Esophagus muscularis mucosa (tissue), 4 donors: Measurements from ENCODE around the gene S100A2. TPM values are rescaled to one million over a fixed set of nuclear protein-coding genes. Genes with fewer than 3 reads are reported as not detected.
"Not testable (repeated sequence)": the region's sequence is repeated elsewhere in the genome, so short reads cannot be mapped to it uniquely, and the experiment has no call there.

Source experiments
- DNase-seq: peaks from one replicate; pipeline ENCODE4 v3.0.0-alpha.2; 2017; ENCODE audit errors: extremely low spot score
- H3K27ac ChIP-seq, 4 donors: fragments of 200-600 bp; sonication (generic); replicated peaks in 1 of 4; 1 replicate in 3 of 4; 2 replicates in 1 of 4; pipeline ENCODE4 v1.5.1; 2016 to 2019; ENCODE audit warnings: mild to moderate bottlenecking in 1 of 4
- H3K27me3 ChIP-seq, 4 donors: fragments of 200-600 bp; sonication (generic); one replicate each; pipeline versions ENCODE4 v1.5.1 to v1.6.0; 2016 to 2019
- H3K36me3 ChIP-seq, 4 donors: fragments of 200-600 bp; sonication (generic); one replicate each; pipeline ENCODE4 v1.5.1; 2016 to 2019
- H3K4me1 ChIP-seq, 4 donors: fragments of 200-600 bp; sonication (generic); one replicate each; pipeline ENCODE4 v1.5.1; 2016 to 2019
- H3K4me3 ChIP-seq, 4 donors: fragments of 200-600 bp; sonication (generic); 1 replicate in 2 of 4; 2 replicates in 2 of 4; pipeline ENCODE4 v1.5.1; 2016 to 2019; ENCODE audit warnings: mild to moderate bottlenecking in 4 of 4, moderate library complexity in 1 of 4
- H3K9me3 ChIP-seq, 4 donors: fragments of 200-600 bp; sonication (generic); 1 replicate in 3 of 4; 2 replicates in 1 of 4; pipeline ENCODE4 v1.5.1; 2016 to 2019
- CTCF ChIP-seq, 3 experiments: fragments of 200-600 bp in 2 of 3; fragments of 450-650 bp in 1 of 3; sonication (generic) in 2 of 3; IDR thresholded peaks; one replicate each; pipeline ENCODE4 v1.5.1; 2017 to 2019; ENCODE audit warnings: antibody characterized with exemption in 3 of 3, mild to moderate bottlenecking in 2 of 3, moderate library complexity in 1 of 3
- EP300 ChIP-seq: sonication (generic); formaldehyde crosslinking; IDR thresholded peaks from one replicate; pipeline ENCODE4 v1.6.1; 2017; ENCODE audit warnings: antibody characterized with exemption
- POLR2A ChIP-seq: fragments of 450-650 bp; IDR thresholded peaks from one replicate; pipeline ENCODE4 v1.6.1; 2017; ENCODE audit warnings: antibody characterized with exemption, moderate library complexity, mild to moderate bottlenecking, low read depth
- POLR2AphosphoS5 ChIP-seq, 2 donors: sonication (generic); formaldehyde crosslinking; IDR thresholded peaks; one replicate each; pipeline ENCODE4 v1.6.1; 2017; ENCODE audit warnings: antibody characterized with exemption in 2 of 2
- WGBS: methylation state at CpG from one replicate; pipeline ENCODE4 v1.1.5; 2018; 5-methylcytosine and 5-hydroxymethylcytosine counted together
- intact Hi-C: fragments of 100-400 bp; cut with DNase I; formaldehyde crosslinking; loops from one replicate; pipeline ENCODE4 v1.15.1; 2023
- total RNA-seq, 4 donors: library from RNA; depleted of rRNA; stranded (reverse); fragments of >200 nt; gene quantifications; one replicate each; pipeline versions ENCODE4 v1.1.0 to v1.2.1, GENCODE V29; 2016

Gene S100A2
- total RNA-seq, 4 donors from 2014 or later, result 0.34 to 0.71 TPM; not detected in 2

GRCh38 chr1:153526132-153526543, 39.5 kb downstream of the S100A2 start:
- H3K4me3 ChIP-seq, result no peak overlapping the region
- WGBS, result 64% methylated on average over 8 of the region's 8 CpGs
- H3K9me3 ChIP-seq, result no peaks in the 10 kb centered on the region
- TF ChIP-seq POLR2AphosphoS5 (IDR thresholded peaks at IDR 0.05) (no peak), EP300 (no peak), POLR2A (no peak), CTCF (IDR thresholded peaks at IDR 0.05) (no peak)
- intact Hi-C loops, result no loop called here
- DNase-seq, result no peak
- no peaks in the 10 kb centered on the region for H3K27me3 ChIP-seq
- no peaks in the 10 kb centered on the region for H3K36me3 ChIP-seq
- peaks cover 6 to 16% (median 8%) of the 10 kb centered on the region in 4 donors for H3K4me1 ChIP-seq
- no peak overlapping the region for H3K27ac ChIP-seq

- H3K9me3 ChIP-seq, result no peaks in the 10 kb centered on the region
- intact Hi-C loops, result no loop called here
- no peaks in the 10 kb centered on the region for H3K27me3 ChIP-seq
- H3K4me3 ChIP-seq, result no peak overlapping the region
- H3K36me3 ChIP-seq, result no peaks in the 10 kb centered on the region
- WGBS, result 53% methylated on average over 3 of the region's 3 CpGs
- TF ChIP-seq POLR2AphosphoS5 (IDR thresholded peaks at IDR 0.05), result no peak
- no peak for TF ChIP-seq EP300
- no peak for TF ChIP-seq CTCF (IDR thresholded peaks at IDR 0.05)
- TF ChIP-seq POLR2A, result no peak
- H3K27ac ChIP-seq, result no peak overlapping the region
- peaks cover 6 to 16% (median 8%) of the 10 kb centered on the region in 4 donors for H3K4me1 ChIP-seq
- DNase-seq, result no peak
Measured at GRCh38 chr1:153525088-153525728, 40.4 kb downstream of the S100A2 start.

- H3K27me3 ChIP-seq, H3K36me3 ChIP-seq, H3K4me3 ChIP-seq, intact Hi-C loops, DNase-seq, H3K9me3 ChIP-seq, H3K27ac ChIP-seq: not testable (repeated sequence)
- peaks cover 6 to 16% (median 8%) of the 10 kb centered on the region in 4 donors for H3K4me1 ChIP-seq
- 80% methylated on average over 13 of the region's 14 CpGs for WGBS
Measured at GRCh38 chr1:153522353-153523048, 43.1 kb downstream of the S100A2 start.

GRCh38 chr1:153521808-153522207, 43.8 kb downstream of the S100A2 start:
- intact Hi-C loops, H3K27ac ChIP-seq, DNase-seq, H3K27me3 ChIP-seq, H3K4me3 ChIP-seq, H3K36me3 ChIP-seq, H3K9me3 ChIP-seq: not testable (repeated sequence)
- WGBS, result 96% methylated on average over 35 of the region's 37 CpGs
- peaks cover 6 to 16% (median 8%) of the 10 kb centered on the region in 4 donors for H3K4me1 ChIP-seq

- Histone ChIP-seq H3K4me3 (no peak overlapping the region), H3K9me3 (no peaks in the 10 kb centered on the region), H3K4me1 (peaks cover 2 to 13% (median 5%) of the 10 kb centered on the region in 4 donors), H3K36me3 (no peaks in the 10 kb centered on the region), H3K27ac (no peak overlapping the region), H3K27me3 (no peaks in the 10 kb centered on the region)
- no peak for TF ChIP-seq CTCF (IDR thresholded peaks at IDR 0.05)
- no peak for TF ChIP-seq EP300
- TF ChIP-seq POLR2AphosphoS5 (IDR thresholded peaks at IDR 0.05), result no peak
- TF ChIP-seq POLR2A, result no peak
- DNase-seq, result no peak
- intact Hi-C loops, result no loop called here
- WGBS, result 95% methylated on average over 4 of the region's 4 CpGs
Measured at GRCh38 chr1:153520818-153521476, 44.7 kb downstream of the S100A2 start.

GRCh38 chr1:153520137-153520691, 45.4 kb downstream of the S100A2 start:
- H3K4me3 ChIP-seq, H3K4me1 ChIP-seq, intact Hi-C loops, DNase-seq, H3K9me3 ChIP-seq, H3K27me3 ChIP-seq, H3K36me3 ChIP-seq, H3K27ac ChIP-seq: not testable (repeated sequence)
- WGBS, result 94% methylated on average over 5 of the region's 5 CpGs
